GM21619 (cell line): Measurements from ENCODE around the gene SV2C.

Experiments
- ATAC-seq: cut with Tn5 transposase; IDR thresholded peaks from one replicate; pipeline ENCODE4 v1.9.1; 2021; ENCODE audit not compliant: unreplicated experiment

The SV2C gene

GRCh38 chr5:76099756-76100155, 16.6 kb downstream of the SV2C start:
- ATAC-seq: peak; percentile 50

- no peak for ATAC-seq
Observed at GRCh38 chr5:76104027-76104426, 20.8 kb downstream of the SV2C start.

- no peak for ATAC-seq
Observed at GRCh38 chr5:76106149-76106548, 23.0 kb downstream of the SV2C start.

- ATAC-seq: no peak
Observed at GRCh38 chr5:76111477-76112174, 28.4 kb downstream of the SV2C start.

- ATAC-seq: no peak
Observed at GRCh38 chr5:76113103-76113502, 29.9 kb downstream of the SV2C start.

GRCh38 chr5:76114179-76114851, 31.1 kb downstream of the SV2C start:
- ATAC-seq: no peak

- ATAC-seq: no peak
Observed at GRCh38 chr5:76125346-76125745, 42.2 kb downstream of the SV2C start.

GRCh38 chr5:76125888-76126287, 42.7 kb downstream of the SV2C start:
- no peak for ATAC-seq

GRCh38 chr5:76134003-76134402, 50.8 kb downstream of the SV2C start:
- no peak for ATAC-seq

GRCh38 chr5:76134646-76135045, 51.5 kb downstream of the SV2C start:
- ATAC-seq: no peak

- no peak for ATAC-seq
Observed at GRCh38 chr5:76137887-76138542, 54.8 kb downstream of the SV2C start.

GRCh38 chr5:76143884-76144283, 60.7 kb downstream of the SV2C start:
- no peak for ATAC-seq

- no peak for ATAC-seq
Observed at GRCh38 chr5:76144513-76145274, 61.5 kb downstream of the SV2C start.

GRCh38 chr5:76145945-76146344, 62.8 kb downstream of the SV2C start:
- ATAC-seq: no peak

GRCh38 chr5:76149636-76150035, 66.5 kb downstream of the SV2C start:
- no peak for ATAC-seq

- ATAC-seq: no peak
Observed at GRCh38 chr5:76152161-76152560, 69.0 kb downstream of the SV2C start.

- no peak for ATAC-seq
Observed at GRCh38 chr5:76152700-76153099, 69.5 kb downstream of the SV2C start.

- ATAC-seq: no peak
Observed at GRCh38 chr5:76153271-76153670, 70.1 kb downstream of the SV2C start.

GRCh38 chr5:76154009-76154690, 71.0 kb downstream of the SV2C start:
- no peak for ATAC-seq

- no peak for ATAC-seq
Observed at GRCh38 chr5:76155536-76155935, 72.4 kb downstream of the SV2C start.

GRCh38 chr5:76162335-76162734, 79.2 kb downstream of the SV2C start:
- ATAC-seq: no peak
